MM.1S (cell line): ENCODE measurements around the gene CHSY3.

Source experiments
- DNase-seq: peaks from one replicate; pipeline ENCODE4 v3.0.0-alpha.2; 2015
- H2AFZ ChIP-seq: fragments of 300-600 bp; sonication (generic); 2 replicates; pipeline ENCODE4 v1.6.0; 2016; ENCODE audit warnings: antibody characterized with exemption, low read length
- H3F3A ChIP-seq: fragments of 300-600 bp; sonication (generic); 2 replicates; pipeline ENCODE4 v1.6.1; 2016; ENCODE audit warnings: mild to moderate bottlenecking, antibody characterized with exemption, low read length, moderate library complexity, mixed read lengths; ENCODE audit not compliant: insufficient read depth
- H3K27ac ChIP-seq: fragments of 300-600 bp; sonication (generic); 2 replicates; pipeline ENCODE4 v1.5.1; 2016; ENCODE audit warnings: mild to moderate bottlenecking, low read length
- H3K27me3 ChIP-seq: fragments of 300-600 bp; sonication (generic); replicated peaks from 2 replicates; pipeline ENCODE4 v1.6.0; 2016; ENCODE audit warnings: low read length; ENCODE audit not compliant: insufficient read depth
- H3K36me3 ChIP-seq: fragments of 300-600 bp; sonication (generic); replicated peaks from 2 replicates; pipeline ENCODE4 v1.6.1; 2016; ENCODE audit warnings: mild to moderate bottlenecking, low read length, mixed read lengths; ENCODE audit not compliant: insufficient read depth
- H3K4me1 ChIP-seq: fragments of 300-600 bp; sonication (generic); 2 replicates; pipeline ENCODE4 v1.6.1; 2016; ENCODE audit warnings: low read length, mixed read lengths
- H3K4me2 ChIP-seq: fragments of 300-600 bp; sonication (generic); 2 replicates; pipeline ENCODE4 v1.6.0; 2016; ENCODE audit warnings: low read depth, low read length
- H3K4me3 ChIP-seq: fragments of 300-600 bp; sonication (generic); 2 replicates; pipeline ENCODE4 v1.5.1; 2016; ENCODE audit warnings: low read length, mixed read lengths
- H3K79me2 ChIP-seq: fragments of 300-600 bp; sonication (generic); 2 replicates; pipeline ENCODE4 v1.6.1; 2016; ENCODE audit warnings: mixed run types, low read length, mixed read lengths
- H3K9ac ChIP-seq: fragments of 300-600 bp; sonication (generic); 2 replicates; pipeline ENCODE4 v1.6.1; 2016; ENCODE audit warnings: low read length, mixed read lengths
- H3K9me2 ChIP-seq: fragments of 300-600 bp; sonication (generic); replicated peaks from 2 replicates; pipeline ENCODE4 v1.6.1; 2016; ENCODE audit warnings: mild to moderate bottlenecking, low read length, mixed read lengths; ENCODE audit not compliant: insufficient read depth
- H3K9me3 ChIP-seq: fragments of 300-600 bp; sonication (generic); replicated peaks from 2 replicates; pipeline ENCODE4 v1.6.1; 2016; ENCODE audit warnings: mild to moderate bottlenecking, low read length, mixed read lengths; ENCODE audit not compliant: insufficient read depth
- H4K20me1 ChIP-seq: fragments of 300-600 bp; sonication (generic); 2 replicates; pipeline ENCODE4 v1.6.1; 2016; ENCODE audit warnings: mild to moderate bottlenecking, low read length, moderate library complexity, mixed read lengths; ENCODE audit not compliant: insufficient read depth
- EZH2 ChIP-seq: fragments of 300-600 bp; sonication (generic); optimal IDR thresholded peaks from 2 replicates; pipeline ENCODE3; 2017; ENCODE audit warnings: low read depth, mild to moderate bottlenecking, antibody characterized with exemption, low read length, mixed read lengths
- EZH2phosphoT487 ChIP-seq: fragments of 300-600 bp; sonication (generic); IDR thresholded peaks from 2 replicates; pipeline ENCODE4 v1.6.1; 2018; ENCODE audit warnings: antibody characterized with exemption, low read length
- TF ChIP-seq, protein P1 (sequence below): fragments of 300-600 bp; sonication (generic); IDR thresholded peaks from 2 replicates; pipeline ENCODE4 v1.5.1; 2016; ENCODE audit warnings: antibody characterized with exemption, low read length, mixed read lengths

CHSY3 gene

DNA sequence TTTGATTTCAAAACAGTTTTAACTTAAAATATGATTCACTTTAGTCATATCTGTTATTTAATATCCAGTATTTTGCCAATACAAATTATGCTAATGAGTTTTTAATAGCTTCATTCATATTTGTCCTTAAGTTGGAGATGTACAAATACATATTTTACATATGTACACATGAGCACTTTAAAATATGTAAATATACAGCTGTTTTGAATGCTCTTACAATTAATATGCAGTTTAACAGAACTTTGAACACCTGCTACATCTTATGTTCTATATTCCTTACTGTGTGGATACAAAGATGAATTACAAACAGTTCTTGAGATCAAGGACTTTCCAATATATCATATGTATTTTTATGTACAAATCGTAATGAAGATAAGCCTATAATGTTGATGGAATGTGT lies 74.0 kb downstream of the CHSY3 start:
- Histone ChIP-seq H3K9ac (no peak overlapping the region), H2AFZ (no peak overlapping the region)

DNA sequence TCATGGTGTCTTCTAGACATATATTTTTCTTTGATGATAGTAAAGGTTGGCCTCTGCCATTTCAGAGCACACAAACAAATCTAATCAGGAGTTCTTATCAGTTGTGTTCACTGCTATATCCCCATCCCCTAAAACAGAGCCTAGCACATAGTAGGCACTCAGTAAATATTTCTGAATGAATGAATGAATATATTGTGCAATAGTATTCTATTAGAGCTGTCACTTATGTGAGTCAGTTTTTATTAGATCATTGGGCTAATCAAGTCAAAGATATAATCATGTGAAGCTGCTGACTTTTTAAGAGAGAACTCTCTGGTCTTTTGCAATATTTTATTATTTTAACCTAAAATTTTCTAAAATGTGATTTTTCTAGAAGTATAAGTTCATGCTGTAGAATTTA lies 84.2 kb downstream of the CHSY3 start:
- Histone ChIP-seq H3K79me2 (no peaks in the 10 kb centered on the region), H4K20me1 (no peaks in the 10 kb centered on the region), H3K9me2 (no peaks in the 10 kb centered on the region), H3K27me3 (no peaks in the 10 kb centered on the region), H3K27ac (no peak overlapping the region), H2AFZ (no peak overlapping the region), H3K9ac (no peak overlapping the region), H3K4me3 (no peak overlapping the region), H3K36me3 (no peaks in the 10 kb centered on the region), H3F3A (no peaks in the 10 kb centered on the region), H3K4me2 (no peak overlapping the region), H3K9me3 (no peaks in the 10 kb centered on the region), H3K4me1 (no peaks in the 10 kb centered on the region)
- DNase-seq: no peak
- no peak for TF ChIP-seq EZH2phosphoT487
- TF ChIP-seq, protein P1, sequence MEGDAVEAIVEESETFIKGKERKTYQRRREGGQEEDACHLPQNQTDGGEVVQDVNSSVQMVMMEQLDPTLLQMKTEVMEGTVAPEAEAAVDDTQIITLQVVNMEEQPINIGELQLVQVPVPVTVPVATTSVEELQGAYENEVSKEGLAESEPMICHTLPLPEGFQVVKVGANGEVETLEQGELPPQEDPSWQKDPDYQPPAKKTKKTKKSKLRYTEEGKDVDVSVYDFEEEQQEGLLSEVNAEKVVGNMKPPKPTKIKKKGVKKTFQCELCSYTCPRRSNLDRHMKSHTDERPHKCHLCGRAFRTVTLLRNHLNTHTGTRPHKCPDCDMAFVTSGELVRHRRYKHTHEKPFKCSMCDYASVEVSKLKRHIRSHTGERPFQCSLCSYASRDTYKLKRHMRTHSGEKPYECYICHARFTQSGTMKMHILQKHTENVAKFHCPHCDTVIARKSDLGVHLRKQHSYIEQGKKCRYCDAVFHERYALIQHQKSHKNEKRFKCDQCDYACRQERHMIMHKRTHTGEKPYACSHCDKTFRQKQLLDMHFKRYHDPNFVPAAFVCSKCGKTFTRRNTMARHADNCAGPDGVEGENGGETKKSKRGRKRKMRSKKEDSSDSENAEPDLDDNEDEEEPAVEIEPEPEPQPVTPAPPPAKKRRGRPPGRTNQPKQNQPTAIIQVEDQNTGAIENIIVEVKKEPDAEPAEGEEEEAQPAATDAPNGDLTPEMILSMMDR: no peak
- TF ChIP-seq EZH2: no peak

More for the DNA sequence above, 74.0 kb downstream of the CHSY3 start:
- Histone ChIP-seq H4K20me1 (no peaks in the 10 kb centered on the region; the same call in 1 of the 2 replicates), H3K4me3 (no peak overlapping the region), H3K79me2 (no peaks in the 10 kb centered on the region), H3K27ac (no peak overlapping the region), H3F3A (peaks cover 6% of the 10 kb centered on the region), H3K9me3 (no peaks in the 10 kb centered on the region), H3K27me3 (no peaks in the 10 kb centered on the region), H3K4me2 (no peak overlapping the region), H3K36me3 (no peaks in the 10 kb centered on the region), H3K4me1 (peaks cover 9% of the 10 kb centered on the region), H3K9me2 (no peaks in the 10 kb centered on the region)
- DNase-seq: no peak
- TF ChIP-seq EZH2 (no peak), EZH2phosphoT487 (no peak)
- TF ChIP-seq, protein P1: no peak

DNA sequence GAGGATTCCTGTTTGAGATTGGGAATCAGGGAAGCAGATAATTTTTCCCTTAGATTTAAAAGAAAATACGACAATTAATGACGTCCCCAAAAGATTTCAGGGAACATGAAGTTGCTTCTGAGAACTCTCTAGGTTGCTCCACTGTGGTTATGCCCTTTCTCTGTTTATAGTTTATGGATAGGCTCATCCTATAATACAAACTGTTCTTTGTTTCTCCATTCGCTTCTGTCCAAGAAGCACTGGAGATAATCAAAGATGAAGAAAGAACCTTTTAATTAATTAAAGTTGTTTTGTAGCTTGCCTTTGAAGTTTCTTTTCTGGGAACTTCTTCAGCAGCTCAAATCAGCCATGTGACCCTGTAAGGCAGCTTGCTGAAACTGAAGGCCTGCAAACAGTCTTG lies 87.5 kb downstream of the CHSY3 start:
- Histone ChIP-seq H3K9me2 (no peaks in the 10 kb centered on the region), H3K4me2 (no peak overlapping the region), H3K79me2 (no peaks in the 10 kb centered on the region), H3K9me3 (no peaks in the 10 kb centered on the region), H3K4me3 (no peak overlapping the region), H3K27me3 (no peaks in the 10 kb centered on the region), H3K9ac (no peak overlapping the region), H4K20me1 (no peaks in the 10 kb centered on the region), H3K4me1 (no peaks in the 10 kb centered on the region), H3K36me3 (no peaks in the 10 kb centered on the region), H2AFZ (no peak overlapping the region), H3K27ac (no peak overlapping the region), H3F3A (no peaks in the 10 kb centered on the region)
- no peak for DNase-seq
- TF ChIP-seq, protein P1: no peak
- TF ChIP-seq EZH2 (no peak), EZH2phosphoT487 (no peak)
